Activated CD4-positive, alpha-beta T cell treated with anti-CD3 and anti-CD28 coated beads for 48 hours (primary cell): ENCODE measurements around the gene PTPN14.

Experiments used
- DNase-seq: peaks from one replicate; pipeline ENCODE4 v3.0.0-alpha.2; 2020

PTPN14 gene

DNA sequence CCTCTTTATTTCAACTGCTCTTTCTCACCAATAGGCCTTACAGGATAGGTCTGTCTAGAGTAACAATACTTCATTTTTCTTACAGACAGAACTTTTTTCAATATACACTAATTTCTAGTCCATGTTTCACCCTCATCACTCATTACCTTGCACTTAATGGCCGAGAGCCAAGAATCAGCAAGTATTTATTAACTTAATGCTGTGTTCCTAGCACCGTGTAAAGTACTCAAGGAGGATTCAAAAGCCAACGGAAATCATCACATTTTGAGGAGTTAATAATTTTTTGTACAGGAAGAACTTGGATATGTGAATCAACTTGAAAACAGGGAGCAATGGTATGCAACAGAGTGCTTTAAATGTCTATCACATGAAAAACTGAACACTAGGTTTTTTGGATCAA lies 102.0 kb downstream of the PTPN14 start:
- no peak for DNase-seq

DNA sequence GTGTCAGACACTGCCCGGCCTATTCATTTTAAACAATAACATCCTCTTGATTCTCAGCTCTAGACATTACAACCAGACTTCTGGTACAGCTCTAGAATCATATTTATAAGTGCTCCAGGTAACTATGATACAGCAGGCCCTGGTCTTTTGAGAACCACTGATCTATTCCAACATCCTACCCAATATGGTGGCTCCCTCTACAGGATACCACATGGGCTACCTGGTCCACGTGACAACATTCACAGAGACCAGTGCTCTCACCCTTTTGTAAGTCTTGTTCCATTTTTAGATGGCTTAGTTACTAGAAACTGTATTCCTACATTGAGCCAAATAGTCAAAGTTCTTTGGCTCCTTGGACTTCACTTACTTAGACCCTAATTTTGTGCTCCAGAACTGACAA lies 102.9 kb downstream of the PTPN14 start:
- DNase-seq, result no peak

DNA sequence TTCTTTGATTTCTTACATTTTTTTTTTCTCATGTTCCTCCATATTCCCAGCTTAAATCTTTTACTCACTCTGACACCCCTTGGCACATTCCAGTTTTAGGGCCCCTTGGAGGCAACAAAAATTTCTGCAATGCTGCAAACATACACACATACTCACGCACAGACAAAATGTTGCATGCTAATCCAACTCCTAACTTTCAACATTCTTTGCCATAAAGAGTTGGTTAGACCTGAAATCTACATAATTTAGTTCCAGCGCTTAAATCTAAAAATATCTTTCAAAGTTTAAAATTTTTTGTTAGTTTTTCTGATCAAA lies 103.9 kb downstream of the PTPN14 start:
- no peak for DNase-seq

DNA sequence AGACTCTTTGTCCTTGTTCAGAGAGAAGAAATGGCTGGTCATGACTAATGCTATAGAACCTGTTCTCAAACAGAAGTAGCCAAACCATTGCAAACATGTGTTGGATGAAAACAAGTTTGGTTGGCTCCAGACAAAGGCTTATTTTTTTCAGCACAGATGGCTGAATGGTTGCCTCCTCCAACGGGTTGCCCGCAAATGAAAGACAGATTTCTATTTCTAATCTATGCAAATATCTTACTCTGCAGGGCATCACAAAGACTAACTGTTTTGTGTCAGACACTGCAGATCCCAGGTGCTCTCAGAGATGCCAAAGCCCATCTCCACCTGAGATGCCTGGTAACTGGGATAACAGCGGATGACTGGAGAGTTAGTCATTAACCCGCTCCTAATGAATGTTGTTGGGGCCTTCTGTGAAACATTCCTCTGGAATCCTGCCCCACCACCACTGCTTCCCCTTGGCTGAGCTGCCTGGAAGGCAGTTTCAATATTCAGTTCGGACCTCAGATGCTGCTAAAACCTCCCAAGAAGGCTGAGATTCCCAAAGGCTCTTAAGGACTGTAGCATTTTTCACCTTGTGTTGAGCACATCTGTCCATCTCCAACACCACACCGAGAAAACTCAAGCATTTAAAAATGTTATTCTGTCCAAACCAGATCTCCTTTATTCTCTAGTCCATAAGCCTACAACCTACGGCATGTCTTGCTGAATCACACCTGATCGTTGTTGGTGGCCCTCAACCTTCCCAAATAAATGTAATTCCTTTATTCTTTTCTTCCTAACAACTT lies 104.4 kb downstream of the PTPN14 start:
- DNase-seq, result no peak

DNA sequence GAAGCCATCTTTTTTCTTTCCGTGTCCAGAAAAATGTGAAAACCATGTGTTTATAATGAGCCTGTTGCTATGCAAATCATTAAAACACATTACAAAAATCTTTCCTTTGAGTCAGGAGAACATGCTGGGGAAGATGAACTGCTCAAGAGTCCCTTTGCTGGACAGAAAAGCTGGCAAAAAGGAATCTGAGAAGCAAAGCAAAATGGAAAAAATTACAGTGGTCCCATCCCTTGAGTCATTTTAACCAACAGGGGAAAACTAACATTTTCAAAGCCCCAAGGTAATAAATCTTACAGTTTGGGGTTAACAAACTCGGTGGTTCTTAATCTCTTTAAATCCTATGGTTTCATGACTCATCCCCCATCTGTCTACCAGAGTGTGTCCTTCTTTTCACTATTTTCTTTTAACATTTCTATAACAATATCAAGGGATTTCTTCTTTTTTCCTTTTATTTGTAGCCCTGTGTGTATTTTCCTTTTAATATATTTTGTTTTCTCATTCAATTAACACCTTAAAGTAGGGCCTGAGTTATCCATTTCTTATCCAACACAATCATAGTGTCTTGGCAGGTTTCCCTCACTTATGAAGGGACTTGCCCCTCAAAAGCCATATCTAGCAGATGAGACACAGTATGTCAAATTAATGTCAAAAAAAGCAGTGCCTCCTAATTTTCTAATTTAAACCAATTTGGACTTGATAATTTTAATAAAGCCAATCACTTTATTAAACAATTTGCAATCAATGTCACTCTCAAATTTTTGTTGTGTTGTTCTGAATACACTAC lies 105.4 kb downstream of the PTPN14 start:
- no peak for DNase-seq

DNA sequence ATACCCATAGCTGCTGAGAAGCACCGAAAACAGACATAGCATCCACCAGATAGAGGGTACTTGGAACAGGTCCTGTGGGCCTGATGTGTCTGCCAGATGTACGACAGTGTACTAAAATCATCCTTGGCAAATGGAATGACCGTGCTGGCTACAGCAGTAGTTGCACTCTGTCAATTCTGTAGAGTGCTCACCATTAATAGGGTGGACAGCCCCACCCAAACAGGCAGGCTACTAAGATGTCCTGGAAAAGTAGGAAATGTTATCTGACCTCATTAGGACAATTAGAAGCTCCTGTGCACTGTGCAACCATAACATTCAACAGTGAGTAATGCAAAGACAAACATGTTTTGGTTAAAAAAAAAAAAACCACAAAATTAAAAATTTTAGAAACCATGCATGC lies 106.2 kb downstream of the PTPN14 start:
- no peak for DNase-seq

DNA sequence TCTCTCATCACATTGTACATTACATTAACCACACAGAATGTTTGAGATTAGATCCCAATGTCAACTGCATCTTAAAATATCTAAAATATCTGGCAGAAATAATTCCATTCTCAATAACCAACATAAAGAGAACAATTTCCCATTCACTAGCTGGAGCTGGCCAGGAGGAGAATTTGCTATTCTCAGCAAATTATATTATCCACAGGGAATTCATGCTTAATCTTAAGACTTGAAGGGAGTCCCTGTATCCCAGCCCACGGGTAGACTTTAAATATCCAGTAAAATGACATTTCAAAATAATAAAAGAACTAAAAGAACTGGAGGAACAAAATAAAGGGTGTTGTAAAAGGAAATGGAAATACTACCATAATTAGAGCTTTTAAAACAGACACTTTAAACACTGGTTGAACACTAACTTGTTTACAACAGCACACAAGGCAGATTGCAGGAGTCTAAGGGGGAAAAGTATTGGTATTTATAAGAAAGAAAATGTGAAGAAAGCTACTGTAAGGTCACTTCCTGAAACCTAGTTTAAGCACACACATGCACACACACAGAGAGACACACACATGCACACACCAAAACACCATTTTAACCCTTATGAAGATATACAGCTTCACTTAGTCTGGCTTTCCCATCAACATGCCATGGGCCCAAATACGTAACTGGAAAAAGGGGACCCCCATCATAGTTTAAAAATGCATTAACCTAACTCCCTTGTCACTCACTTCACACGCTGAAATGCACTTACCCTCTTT lies 107.0 kb downstream of the PTPN14 start:
- DNase-seq, result no peak

DNA sequence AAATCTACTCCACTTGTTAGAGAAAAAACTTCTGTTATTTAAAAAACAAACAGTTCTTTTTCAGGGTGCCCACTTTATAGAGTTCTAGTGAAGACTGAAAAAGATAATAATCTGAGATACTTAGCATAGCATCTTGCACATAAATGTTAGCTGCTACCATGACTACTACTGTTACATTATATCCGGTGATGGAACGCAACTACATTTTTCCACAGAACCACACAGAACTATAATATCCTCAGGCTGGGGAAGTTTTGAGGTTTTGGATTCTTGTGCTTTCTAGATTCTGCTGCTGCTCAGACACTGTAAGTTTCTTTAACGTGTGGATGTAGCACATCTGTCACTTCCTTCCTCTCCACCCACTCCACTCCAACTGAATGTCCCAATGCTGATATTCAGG lies 110.3 kb downstream of the PTPN14 start:
- peak; percentile 8 for DNase-seq

DNA sequence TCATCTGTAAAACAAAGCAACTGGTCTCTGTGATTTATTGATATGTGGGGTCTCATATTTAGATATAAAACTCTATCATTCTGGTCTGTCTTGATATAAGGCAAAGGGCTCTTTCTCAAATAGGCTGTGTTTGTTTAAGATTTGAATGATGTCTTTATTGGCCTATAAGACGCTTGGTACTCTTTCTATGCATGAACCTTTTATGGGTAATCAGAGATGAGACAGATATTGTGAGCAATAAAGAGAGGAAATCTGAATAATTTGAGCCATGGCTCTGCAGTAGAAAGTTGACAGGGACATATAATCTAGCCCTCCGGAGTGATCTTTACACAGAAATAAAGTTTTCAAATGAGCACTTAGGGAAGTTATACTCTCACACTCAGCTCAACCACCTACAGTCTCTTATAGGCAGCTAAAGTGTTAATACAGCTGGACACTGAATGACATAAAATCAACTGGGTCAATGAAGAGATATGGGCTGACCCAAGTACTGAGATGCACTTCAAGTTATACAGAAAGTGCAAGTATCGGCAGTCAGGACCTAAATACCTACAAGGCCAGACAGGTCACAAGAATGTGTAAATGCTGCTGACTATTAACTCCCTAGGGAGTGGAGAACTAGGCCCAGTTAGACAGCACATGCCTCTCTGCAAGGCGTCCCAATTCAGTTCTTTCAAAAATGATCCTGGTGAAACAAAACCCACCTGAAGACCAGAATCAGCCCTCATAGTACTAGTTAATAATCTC lies 111.0 kb downstream of the PTPN14 start:
- no peak for DNase-seq

DNA sequence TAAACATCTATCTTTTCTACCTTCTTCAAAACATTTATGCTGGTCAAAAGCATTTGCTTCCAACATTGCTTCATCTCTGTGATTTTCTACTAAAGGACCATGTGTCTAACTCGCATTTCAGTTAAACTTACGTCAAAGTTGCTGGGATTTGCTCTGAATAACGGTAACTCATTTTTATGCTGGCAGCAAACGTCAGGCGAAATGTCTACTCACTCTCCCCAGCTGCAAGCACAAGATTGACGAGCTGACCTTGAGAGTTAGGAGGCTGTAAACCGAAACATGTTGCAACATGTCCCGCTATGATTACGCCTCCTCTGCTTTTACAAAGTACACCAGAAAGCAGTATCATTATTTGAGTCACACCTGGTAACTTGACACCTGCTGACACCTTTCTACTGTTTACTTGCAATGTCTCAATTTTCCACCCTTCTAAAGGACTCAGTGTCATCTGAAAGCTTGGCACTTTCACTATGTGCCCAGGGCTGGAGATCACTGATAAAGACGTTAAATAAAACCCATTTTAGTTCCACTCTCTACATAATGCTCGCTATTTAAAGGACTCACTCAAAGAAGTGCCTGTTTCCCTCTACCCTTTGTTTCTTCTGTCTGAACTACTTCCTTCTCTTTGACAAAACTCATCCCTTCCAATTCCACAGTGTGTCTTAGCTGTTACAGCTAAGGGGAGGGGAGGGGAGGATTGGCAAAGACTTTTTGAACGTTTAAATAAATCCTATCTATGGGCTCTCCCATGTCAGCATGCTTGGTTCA lies 111.9 kb downstream of the PTPN14 start:
- peak; percentile 68 for DNase-seq

DNA sequence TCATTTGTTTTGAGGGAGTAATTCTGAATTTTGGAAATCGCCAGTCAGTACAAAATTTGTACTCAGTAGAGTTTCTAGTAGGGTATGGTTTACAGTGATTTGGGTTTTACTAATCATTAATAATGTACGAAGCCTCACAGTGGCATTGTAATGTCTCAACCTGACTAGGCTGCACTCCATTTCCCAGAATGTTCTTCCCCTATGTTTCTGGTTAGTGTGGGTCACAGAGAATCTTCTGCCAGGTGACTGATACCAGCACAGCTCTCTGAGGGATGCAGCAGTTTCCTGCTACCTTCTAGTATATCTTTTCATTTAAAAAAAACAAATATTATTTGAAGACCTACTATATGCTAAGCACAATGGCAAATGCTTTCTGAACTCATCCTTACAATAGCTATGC lies 112.9 kb downstream of the PTPN14 start:
- DNase-seq, result no peak

DNA sequence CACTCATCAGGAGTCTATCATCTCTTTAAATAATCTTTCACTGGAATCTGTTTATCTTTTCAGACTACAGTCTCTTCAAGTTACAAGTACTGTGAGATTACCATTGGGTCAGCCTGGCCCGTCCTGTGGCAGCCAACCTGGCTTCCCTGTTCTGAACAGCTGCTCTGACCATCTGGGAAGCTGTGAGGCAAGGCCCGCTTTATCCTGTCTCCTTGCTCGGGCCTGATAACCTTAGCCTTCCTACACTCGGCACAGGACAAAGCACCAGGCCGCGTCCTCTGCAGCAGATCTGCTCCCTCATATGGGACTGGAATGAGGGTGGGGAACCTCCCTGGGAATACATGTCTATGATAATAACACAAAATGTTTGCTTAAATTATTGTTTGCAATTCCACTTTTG lies 113.3 kb downstream of the PTPN14 start:
- DNase-seq, result no peak

DNA sequence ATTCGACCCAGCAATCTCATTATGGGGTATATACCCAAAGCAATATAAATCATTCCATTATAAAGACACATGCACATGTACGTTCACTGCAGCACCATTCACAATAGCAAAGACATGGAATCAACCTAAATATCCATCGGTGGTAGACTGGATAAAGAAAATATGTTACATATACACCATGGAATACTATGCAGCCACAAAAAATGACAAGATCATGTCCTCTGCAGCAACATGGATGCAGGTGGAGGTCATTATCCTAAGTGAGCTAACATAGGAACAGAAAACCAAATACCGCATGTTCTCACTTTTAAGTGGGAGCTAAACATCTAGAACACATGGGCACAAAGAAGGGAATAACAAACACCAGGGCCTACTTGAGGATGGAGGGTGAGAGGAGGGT lies 115.5 kb downstream of the PTPN14 start:
- no peak for DNase-seq

DNA sequence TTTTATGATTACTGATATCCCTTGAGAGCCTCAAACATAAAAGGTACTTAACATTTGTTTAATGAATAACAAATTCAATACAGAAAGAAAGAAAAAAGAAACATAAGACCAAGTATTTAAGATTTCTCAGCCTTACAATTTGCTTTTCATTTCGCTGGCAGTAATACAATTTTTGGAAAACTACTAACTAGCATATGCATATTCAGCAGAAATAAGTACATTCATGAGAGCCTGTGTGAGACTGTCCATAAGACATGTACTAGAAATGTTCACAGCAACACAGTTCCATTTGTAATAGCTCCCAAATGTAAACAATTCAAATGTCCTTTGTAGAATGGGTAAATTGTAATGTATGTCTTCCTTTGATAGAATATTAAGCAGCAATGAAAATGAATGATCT lies 119.2 kb downstream of the PTPN14 start:
- no peak for DNase-seq

DNA sequence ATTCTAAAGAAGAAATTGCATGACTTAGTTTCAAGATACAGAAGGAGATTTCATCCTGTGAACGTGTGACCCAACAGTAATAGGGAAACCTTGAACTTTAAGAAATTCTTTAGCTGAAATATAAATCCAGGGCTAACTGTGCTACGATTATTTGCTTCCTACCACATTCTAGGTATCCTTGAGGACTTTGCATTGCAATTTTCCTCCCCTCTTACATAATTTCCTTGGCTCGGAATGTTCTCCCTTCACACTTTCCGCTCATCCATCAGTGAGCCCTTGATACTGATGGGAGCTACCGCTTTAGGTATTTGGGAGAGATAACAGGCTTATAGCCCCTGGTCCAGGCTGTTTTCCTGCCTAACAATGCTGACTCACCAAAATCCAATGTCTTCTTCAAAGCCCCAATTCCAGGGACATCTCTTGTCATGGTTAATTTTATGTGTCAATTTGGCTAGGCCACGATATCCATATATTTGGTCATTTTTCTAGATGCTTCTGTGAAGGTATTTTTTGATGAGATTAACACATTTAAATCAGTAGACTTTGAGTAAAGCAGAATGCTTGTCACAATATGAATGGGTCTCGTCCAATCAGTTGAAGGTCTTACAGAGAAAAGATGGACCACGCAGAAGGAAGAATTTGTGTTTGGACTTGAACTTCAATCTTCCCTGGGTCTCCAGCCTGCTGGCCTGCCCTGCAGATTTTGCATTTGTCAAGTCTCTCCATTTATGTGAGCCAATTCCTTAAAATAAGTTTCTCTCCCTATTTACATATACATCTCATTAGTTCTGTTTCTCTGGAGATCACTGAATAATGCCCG lies 121.2 kb downstream of the PTPN14 start:
- DNase-seq, result no peak

DNA sequence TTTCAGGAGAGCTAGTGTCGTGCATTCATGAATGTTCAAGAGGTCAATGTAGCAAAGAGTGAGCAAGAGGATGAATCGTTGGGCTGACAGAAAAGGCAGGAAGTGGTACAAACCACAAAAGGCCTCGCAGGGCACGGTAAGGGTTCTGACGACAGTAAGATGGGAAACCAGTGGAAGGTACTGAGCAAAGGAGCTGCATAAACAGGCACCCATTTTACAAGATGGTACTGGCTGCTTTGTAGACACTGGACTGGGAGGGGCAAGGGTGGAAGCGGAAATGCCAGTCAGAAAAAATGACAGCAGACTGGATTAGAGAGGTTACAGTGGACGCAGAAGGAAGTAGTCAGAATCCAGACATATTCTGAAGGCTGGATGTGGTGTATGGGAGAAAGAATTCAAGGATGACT lies 123.5 kb downstream of the PTPN14 start:
- DNase-seq, result peak; percentile 79

DNA sequence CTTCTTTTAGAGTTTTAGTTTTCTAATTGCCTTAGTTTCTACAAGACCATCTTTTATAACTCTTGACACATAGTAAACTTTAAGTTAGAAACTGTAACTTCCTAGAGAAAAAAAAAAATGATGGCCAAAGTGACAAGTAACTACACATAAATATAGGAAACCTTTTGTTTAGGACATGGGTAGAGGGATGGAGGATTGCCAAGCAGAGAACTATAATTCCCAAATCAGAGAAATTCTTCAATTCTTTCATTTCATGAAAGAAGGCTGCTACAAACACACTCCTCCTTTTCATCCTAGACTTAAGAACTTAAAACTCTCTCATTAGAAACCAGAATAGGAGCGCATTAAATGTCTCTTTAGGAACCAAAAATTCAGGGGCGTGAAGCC lies 125.0 kb downstream of the PTPN14 start:
- DNase-seq, result no peak

DNA sequence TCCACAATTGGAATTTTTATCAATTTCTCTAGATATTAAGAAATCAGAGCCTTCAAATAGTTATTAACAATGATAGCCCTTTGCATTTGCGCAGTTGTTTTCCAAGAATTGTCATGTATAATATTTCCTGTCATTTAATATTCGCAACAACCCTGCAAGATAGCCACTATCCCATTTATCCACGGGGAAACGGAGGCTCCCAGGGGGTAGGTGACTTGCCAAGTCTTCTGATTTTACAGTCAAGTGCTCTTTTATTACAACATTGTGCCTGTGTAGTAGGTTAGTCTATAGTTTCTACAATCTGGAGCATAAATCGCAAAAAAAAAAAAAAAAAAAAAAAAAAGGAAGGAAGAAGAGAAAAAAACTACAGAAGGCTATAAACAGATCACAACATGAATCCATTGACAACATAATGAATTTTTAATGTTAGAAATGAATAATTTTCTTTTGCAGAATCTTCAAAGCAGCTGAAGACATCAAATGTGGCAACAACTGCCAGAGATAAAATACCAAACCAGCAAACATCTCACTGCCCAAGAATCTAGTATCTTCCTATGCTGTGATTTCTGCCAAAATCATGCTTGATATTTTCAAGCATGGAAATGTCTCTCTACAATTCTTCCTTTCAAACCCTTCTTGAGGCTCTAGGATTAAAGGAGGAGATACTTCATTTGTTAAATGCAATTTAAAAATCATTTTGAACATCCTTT lies 125.5 kb downstream of the PTPN14 start:
- DNase-seq, result no peak

DNA sequence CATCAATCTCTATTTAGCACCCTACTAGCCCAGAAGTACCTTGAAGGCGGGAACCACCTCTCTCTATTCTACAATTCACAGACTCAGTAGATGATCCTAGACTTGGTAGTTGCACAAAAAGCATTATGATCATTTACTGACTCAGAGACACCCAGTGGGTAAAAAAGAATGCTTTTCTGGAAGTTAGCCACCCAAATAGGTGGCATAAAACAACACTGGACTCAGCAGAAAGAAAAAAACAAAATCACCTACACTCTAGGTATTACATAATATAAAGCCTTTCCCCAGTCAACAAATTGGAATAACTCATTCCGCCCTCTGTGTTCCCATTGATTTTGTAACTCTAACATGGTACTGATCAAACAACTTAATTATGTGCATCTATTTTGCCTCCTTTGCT lies 126.3 kb downstream of the PTPN14 start:
- no peak for DNase-seq

DNA sequence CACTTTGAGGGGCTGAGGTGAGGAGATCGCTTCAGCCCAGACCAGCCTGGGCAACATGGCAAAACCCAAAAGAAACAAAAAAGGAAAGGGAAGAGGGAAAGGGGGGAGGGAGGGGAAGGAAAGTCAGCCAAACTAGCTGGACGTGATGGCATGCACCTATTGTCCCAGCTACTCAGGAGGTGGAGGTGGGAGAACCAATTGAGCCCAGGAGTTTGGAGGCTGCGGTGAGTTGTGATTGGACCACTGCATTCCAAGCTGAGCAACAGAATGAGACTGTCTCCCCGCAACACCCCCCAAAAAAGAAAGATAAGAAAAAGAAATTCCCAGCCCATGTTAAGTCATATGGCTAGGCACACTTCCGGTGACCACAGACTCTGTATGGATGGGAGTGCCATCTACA lies 128.4 kb downstream of the PTPN14 start:
- no peak for DNase-seq

DNA sequence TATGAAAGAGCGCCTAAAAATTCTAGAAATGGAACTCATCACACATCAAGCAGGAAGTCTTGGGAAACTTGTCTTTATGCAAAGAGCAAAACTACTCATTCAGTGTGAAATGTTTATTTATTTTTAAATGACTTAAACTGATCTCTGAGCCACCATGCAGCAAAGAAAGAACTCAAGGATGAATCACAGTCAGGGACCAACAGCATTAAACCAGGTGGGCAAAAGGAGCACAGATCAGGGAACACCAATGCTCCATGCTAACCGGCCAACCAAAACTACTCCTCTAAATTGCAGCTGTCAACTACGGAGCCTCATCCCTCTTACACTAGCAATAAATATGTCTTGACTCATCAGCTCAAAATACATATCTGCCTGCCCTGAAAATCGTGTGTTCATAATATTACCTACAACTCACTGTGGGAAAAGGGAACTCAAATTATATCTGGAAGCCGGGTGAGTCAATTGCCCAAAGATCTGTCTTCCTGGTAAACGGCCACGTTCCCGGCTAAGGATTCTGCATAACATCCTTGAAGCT lies 129.2 kb downstream of the PTPN14 start:
- DNase-seq, result no peak
